ENCODE results near the gene C12orf43. TPM values are rescaled to one million over a fixed set of nuclear protein-coding genes. Genes with fewer than 3 reads are reported as not detected.
A peak's percentile ranks its signal among the peaks of the same experiment; 100 is the strongest.

The C12orf43 gene
- total and polyA plus RNA-seq, 2 of the 4 experiments (the other 2 are of a cell fraction), result 12.5 to 13.5 TPM

DNA sequence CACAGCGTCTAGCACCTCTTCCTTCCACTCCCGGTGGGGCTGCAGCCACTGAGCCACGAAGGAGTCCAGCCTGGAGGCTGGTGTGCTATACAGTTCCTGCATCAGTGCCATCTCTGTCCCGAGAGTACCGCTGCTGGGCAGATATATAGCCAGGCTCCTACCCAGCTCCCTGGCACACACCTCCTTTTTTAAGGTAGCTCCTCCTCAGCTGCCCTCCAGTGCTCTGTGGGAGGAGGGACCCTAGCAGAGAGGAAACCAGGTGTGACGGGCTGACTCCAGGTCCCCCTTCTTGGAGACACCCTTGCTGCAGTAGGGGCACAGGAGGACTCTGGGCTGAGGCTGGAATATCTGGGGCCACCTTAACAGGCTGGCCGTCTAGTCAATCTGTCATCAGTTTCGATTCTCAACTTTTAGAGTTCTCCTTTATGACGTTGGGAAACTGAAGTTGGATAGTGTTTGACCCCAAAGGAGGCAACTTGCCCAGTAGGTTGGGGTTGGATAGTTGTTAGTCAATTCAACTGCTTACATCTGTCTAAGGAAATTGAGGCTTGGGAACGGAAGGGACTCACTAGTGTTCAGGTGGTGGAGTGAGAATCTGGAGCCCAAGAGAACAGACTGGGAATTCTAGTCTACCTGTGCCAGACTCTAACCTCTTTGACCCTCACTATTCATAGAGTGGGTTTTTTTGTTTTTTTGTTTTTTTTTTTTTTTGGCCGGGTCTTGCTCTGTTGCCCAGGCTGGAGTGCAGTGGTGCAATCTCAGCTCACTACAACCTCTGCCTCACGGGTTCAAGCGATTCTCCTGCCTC lies 22.8 kb upstream of the C12orf43 start, which contains the start of gene OASL:
TSS of gene OASL (minus strand) at position 386 of the 808 bp plus-strand sequence. CDS start at position 111, 275 bp downstream.
- Histone ChIP-seq H3K9me3 (ENCODE audit: control insufficient read depth, insufficient read depth, low read length) (no peaks in the 10 kb centered on the region), H3K23ac (ENCODE audit: low read depth, low read length) (no peak within 1 kb of the TSS; the same call in 1 of the 2 replicates), H3K27me3 (ENCODE audit: control insufficient read depth, insufficient read depth, low read length) (peaks cover 15% of the 10 kb centered on the region; the same call in 1 of the 2 replicates), H3K18ac (ENCODE audit: low read depth, low read length) (no peak within 1 kb of the TSS), H2BK20ac (ENCODE audit: low read depth, low read length) (no peak within 1 kb of the TSS), H3K36me3 (ENCODE audit: control insufficient read depth, insufficient read depth, low read length) (no peaks in the 10 kb centered on the region), H3K14ac (replicated peaks; ENCODE audit: low read depth, low read length) (no peak within 1 kb of the TSS), H3K4me3 (ENCODE audit: insufficient read depth, low read depth, low read length) (no peak within 1 kb of the TSS), H4K8ac (ENCODE audit: low read depth in 2 of 2, low read length in 2 of 2) (no peak within 1 kb of the TSS), H3K79me1 (ENCODE audit: low read depth in 1 of 2, low read length in 2 of 2) (no peaks in the 10 kb centered on the region), H3K4me2 (ENCODE audit: low read depth, low read length) (peak within 1 kb of the TSS; percentile 49; the same call in 1 of the 2 replicates), H4K20me1 (ENCODE audit: insufficient read depth, low read length) (no peaks in the 10 kb centered on the region), H2AFZ (replicated peaks; ENCODE audit: low read length, poor library complexity) (peak within 1 kb of the TSS; percentile 82), H3K4me1 (ENCODE audit: control insufficient read depth, insufficient read depth, low read length) (no peaks in the 10 kb centered on the region), H2BK120ac (ENCODE audit: low read depth, low read length) (no peak within 1 kb of the TSS), H3K4ac (ENCODE audit: low read depth, low read length) (no peak within 1 kb of the TSS), H2BK5ac (ENCODE audit: low read depth, low read length, poor library complexity, severe bottlenecking) (no peak within 1 kb of the TSS), H3K9ac (ENCODE audit: low read depth, low read length) (no peak within 1 kb of the TSS), H3K9me1 (ENCODE audit: insufficient read depth, low read length) (0 out of 2 replicates have a peak, but pooled peaks cover 2% of the 10 kb centered on the region), H4K5ac (ENCODE audit: low read depth, low read length) (no peak within 1 kb of the TSS), H4K91ac (ENCODE audit: insufficient read depth, low read depth, low read length) (no peak within 1 kb of the TSS), H2BK15ac (ENCODE audit: low read depth, low read length) (no peak within 1 kb of the TSS), H2AK9ac (replicated peaks; ENCODE audit: low read depth, low read length, poor library complexity) (no peak within 1 kb of the TSS), H2AK5ac (ENCODE audit: low read depth, low read length) (no peak within 1 kb of the TSS), H3K27ac (ENCODE audit: insufficient read depth, low read length) (no peak within 1 kb of the TSS), H3K56ac (ENCODE audit: extremely low read depth, insufficient read depth, low read length) (no peak within 1 kb of the TSS; the same call in 1 of the 2 replicates)
- intact Hi-C loops (cut with micrococcal nuclease) (no loop called here), dilution Hi-C loops (cut with HindIII; ENCODE audit: low sequenced_read_pairs, unreplicated experiment) (no loop called here), in situ Hi-C loops (cut with MboI; ENCODE audit: low sequenced_read_pairs) (no loop called here)
- TF ChIP-seq USF2 (IDR thresholded peaks at IDR 0.05; ENCODE audit: low read depth, low read length) (no peak), MAFK (IDR thresholded peaks at IDR 0.05; ENCODE audit: low read depth, low read length) (no peak), CTCF (conservative IDR thresholded peaks at IDR 0.05; ENCODE audit: low read depth, low read length) (no peak), MXI1 (IDR thresholded peaks at IDR 0.05; ENCODE audit: borderline replicate concordance, low read depth, low read length) (no peak), FOS (IDR thresholded peaks at IDR 0.05; ENCODE audit: low read depth, low read length) (no peak), RCOR1 (IDR thresholded peaks at IDR 0.05; ENCODE audit: insufficient replicate concordance, low read length) (no peak), RFX5 (IDR thresholded peaks at IDR 0.05; ENCODE audit: low read depth, low read length) (no peak), MAZ (IDR thresholded peaks at IDR 0.05; ENCODE audit: borderline replicate concordance, low read depth, low read length) (no peak), SMC3 (IDR thresholded peaks at IDR 0.05; ENCODE audit: low read depth, low read length) (no peak), CEBPB (IDR thresholded peaks at IDR 0.05; ENCODE audit: low read depth, low read length) (no peak), POLR2A (IDR thresholded peaks at IDR 0.05; ENCODE audit: low read depth, low read length) (no peak), RAD21 (IDR thresholded peaks at IDR 0.05; ENCODE audit: low read length) (no peak)
- TF ChIP-seq, protein P1, sequence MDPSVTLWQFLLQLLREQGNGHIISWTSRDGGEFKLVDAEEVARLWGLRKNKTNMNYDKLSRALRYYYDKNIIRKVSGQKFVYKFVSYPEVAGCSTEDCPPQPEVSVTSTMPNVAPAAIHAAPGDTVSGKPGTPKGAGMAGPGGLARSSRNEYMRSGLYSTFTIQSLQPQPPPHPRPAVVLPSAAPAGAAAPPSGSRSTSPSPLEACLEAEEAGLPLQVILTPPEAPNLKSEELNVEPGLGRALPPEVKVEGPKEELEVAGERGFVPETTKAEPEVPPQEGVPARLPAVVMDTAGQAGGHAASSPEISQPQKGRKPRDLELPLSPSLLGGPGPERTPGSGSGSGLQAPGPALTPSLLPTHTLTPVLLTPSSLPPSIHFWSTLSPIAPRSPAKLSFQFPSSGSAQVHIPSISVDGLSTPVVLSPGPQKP (IDR thresholded peaks at IDR 0.05; ENCODE audit: borderline replicate concordance, low read depth, low read length), result no peak
- POLR2A ChIA-PET (ENCODE audit: unreplicated experiment), result no interaction called here
- DNase-seq, result no peak
- CTCF ChIA-PET, result no interaction called here
- peak; percentile 51; the same call in 1 of the 2 replicates for ATAC-seq (ENCODE audit: low read depth)
- WGBS, 2 experiments (ENCODE audit: extremely low coverage in 2 of 2, insufficient read length in 1 of 2), result 13% methylated on average over 4 of the region's 13 CpGs; no CpG with 5 or more reads in 1 of the 2 experiments
- BruUV-seq (replicated peaks), result no TSS peak
